ENCODE data around the gene SGTA.

Gene SGTA

GRCh38 chr19:2798733-2799132 lies 15.7 kb upstream of the SGTA start:
- H3K4me3 ChIP-seq (ENCODE audit: low read depth, low read length): no peak overlapping the region

GRCh38 chr19:2798158-2798685 lies 15.1 kb upstream of the SGTA start:
- TF ChIP-seq, protein P1, sequence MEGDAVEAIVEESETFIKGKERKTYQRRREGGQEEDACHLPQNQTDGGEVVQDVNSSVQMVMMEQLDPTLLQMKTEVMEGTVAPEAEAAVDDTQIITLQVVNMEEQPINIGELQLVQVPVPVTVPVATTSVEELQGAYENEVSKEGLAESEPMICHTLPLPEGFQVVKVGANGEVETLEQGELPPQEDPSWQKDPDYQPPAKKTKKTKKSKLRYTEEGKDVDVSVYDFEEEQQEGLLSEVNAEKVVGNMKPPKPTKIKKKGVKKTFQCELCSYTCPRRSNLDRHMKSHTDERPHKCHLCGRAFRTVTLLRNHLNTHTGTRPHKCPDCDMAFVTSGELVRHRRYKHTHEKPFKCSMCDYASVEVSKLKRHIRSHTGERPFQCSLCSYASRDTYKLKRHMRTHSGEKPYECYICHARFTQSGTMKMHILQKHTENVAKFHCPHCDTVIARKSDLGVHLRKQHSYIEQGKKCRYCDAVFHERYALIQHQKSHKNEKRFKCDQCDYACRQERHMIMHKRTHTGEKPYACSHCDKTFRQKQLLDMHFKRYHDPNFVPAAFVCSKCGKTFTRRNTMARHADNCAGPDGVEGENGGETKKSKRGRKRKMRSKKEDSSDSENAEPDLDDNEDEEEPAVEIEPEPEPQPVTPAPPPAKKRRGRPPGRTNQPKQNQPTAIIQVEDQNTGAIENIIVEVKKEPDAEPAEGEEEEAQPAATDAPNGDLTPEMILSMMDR (IDR thresholded peaks at IDR 0.05; ENCODE audit: low read depth, low read length): no peak
- no peak for DNase-seq (ENCODE audit: low read depth, low spot score)
- in situ Hi-C loops (cut with HindIII; ENCODE audit: low sequenced_read_pairs): no loop called here
- H3K4me3 ChIP-seq (ENCODE audit: low read depth, low read length): no peak overlapping the region

More at GRCh38 chr19:2798733-2799132, 15.7 kb upstream of the SGTA start:
- in situ Hi-C loops (cut with HindIII; ENCODE audit: low sequenced_read_pairs): no loop called here
- no peak for DNase-seq (ENCODE audit: low read depth, low spot score)
- TF ChIP-seq, protein P1 (IDR thresholded peaks at IDR 0.05; ENCODE audit: low read depth, low read length): no peak

GRCh38 chr19:2797280-2797679 lies 14.2 kb upstream of the SGTA start:
- DNase-seq (ENCODE audit: low read depth, low spot score): no peak
- TF ChIP-seq, protein P1 (IDR thresholded peaks at IDR 0.05; ENCODE audit: low read depth, low read length): no peak
- H3K4me3 ChIP-seq (ENCODE audit: low read depth, low read length): no peak overlapping the region
- in situ Hi-C loops (cut with HindIII; ENCODE audit: low sequenced_read_pairs): no loop called here

DNA sequence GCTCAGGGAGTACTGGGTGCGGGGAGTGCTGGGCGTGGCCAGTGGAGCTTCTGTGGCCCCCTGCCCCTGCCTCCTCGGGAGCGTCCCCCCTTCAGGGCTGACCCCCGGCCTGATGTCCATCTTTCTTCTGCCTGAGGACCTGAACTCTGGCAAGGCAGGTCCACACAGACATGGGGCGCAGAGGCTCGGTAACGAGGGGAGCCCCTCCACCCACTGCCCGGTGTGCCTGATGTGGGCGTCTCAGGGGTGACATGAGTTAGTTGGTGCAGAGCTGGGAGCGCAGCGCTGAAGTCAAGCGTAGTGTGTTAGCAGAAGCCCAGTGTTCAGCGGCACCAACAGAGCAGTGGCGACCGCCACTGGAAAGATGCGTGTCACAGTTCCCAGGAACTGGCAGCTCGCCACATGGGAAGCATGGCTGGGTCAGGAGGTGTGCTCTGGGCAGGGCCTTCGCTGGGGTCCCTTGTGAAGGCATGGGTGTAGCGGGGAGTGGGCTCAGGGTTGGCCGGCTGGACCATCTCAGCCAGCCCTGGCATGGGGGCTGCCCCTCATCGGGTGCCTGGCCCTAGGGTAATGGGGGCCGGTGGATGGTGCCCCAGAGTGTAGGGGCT lies 13.7 kb upstream of the SGTA start:
- in situ Hi-C loops (cut with HindIII; ENCODE audit: low sequenced_read_pairs): no loop called here
- TF ChIP-seq, protein P1 (IDR thresholded peaks at IDR 0.05; ENCODE audit: low read depth, low read length): no peak
- DNase-seq (ENCODE audit: low read depth, low spot score): no peak
- no peak overlapping the region for H3K4me3 ChIP-seq (ENCODE audit: low read depth, low read length)

DNA sequence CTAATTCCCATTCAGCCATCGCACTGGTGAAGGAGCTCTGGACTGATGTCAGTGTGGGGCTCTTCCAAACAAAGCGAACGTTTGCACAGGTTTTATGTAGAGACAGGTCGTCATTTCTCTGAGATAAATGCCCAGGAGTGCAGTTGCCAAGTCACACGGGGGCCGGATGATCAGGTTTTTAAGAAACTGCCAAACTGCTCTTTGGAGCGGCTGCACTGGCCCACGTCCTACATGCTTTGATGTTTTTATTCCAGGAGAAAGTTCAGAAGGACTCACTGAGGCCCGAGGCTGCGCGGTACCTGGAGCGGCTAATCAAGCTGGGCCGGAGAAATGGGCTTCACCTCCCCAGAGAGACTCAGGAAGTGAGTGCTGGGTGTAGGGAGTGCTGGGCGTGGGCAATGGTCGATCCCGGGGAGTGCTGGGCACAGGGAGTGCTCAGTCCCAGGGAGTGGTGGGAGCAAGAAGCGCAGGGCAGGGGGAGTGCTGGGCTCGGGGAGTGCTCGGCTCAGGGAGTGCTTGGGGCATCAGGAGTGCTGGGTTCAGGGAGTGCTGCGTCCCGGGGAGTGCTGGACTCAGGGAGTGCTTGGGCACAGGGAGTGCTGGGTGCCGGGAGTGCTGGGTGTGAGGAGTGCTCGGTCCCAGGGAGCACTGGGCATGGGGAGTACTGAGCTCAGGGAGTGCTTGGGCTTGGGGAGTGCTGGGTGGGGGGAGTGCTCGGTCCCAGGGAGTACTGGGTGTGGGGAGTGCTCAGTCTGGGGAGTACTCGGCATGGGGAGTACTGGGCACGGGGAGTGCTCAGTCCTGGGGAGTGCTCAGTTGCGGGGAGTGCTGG lies 13.0 kb upstream of the SGTA start:
- TF ChIP-seq, protein P1 (IDR thresholded peaks at IDR 0.05; ENCODE audit: low read depth, low read length): no peak
- DNase-seq (ENCODE audit: low read depth, low spot score): no peak
- in situ Hi-C loops (cut with HindIII; ENCODE audit: low sequenced_read_pairs): no loop called here
- H3K4me3 ChIP-seq (ENCODE audit: low read depth, low read length): no peak overlapping the region

GRCh38 chr19:2793577-2793976 lies 10.5 kb upstream of the SGTA start:
- in situ Hi-C loops (cut with HindIII; ENCODE audit: low sequenced_read_pairs): no loop called here
- no peak overlapping the region for H3K4me3 ChIP-seq (ENCODE audit: low read depth, low read length)
- no peak for DNase-seq (ENCODE audit: low read depth, low spot score)
- TF ChIP-seq, protein P1 (IDR thresholded peaks at IDR 0.05; ENCODE audit: low read depth, low read length): no peak

Measured in astrocyte of the spinal cord (primary cell).